NB4 (cell line): ENCODE results near the gene SIRT5.

Experiments
- DNase-seq: peaks from one replicate; pipeline ENCODE4 v3.0.0; 2010; ENCODE audit warnings: low read depth
- H3K4me3 ChIP-seq: one replicate; pipeline ENCODE4 v1.5.1; 2011; ENCODE audit warnings: mild to moderate bottlenecking, low read depth, low read length, moderate library complexity
- MYC ChIP-seq: IDR thresholded peaks from 2 replicates; pipeline ENCODE4 v1.6.1; 2011; ENCODE audit warnings: low read depth, low read length
- POLR2A ChIP-seq: IDR thresholded peaks from 2 replicates; pipeline ENCODE4 v1.6.1; 2011; ENCODE audit warnings: mild to moderate bottlenecking; ENCODE audit not compliant: insufficient read length; ENCODE audit errors: extremely low read depth
- TF ChIP-seq, protein P1 (sequence below): IDR thresholded peaks from 2 replicates; pipeline ENCODE4 v1.6.1; 2011; ENCODE audit warnings: low read depth, low read length
- TF ChIP-seq, protein P2 (sequence below): IDR thresholded peaks from one replicate; pipeline ENCODE4 v1.5.1; 2012; ENCODE audit warnings: low read depth, low read length

Gene SIRT5

DNA sequence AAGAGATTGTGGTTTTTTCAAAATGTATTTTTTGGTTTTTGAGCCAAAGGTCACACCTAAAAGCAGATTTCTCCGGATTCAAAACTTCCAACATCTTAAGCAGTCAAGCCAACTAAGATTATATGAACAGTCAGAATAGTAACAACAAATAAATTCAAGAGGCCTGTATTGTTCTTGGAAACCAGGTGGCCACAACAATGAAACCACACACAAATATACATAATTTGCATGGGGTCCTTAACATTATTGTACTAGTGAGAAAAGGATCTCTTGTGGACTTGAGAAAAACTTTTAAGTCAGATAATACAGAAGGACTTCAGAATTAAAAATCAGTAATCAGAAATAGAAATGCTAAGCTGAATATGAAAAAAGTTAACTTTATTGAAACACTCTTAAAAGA is 81.3 kb downstream of the SIRT5 start:
- H3K4me3 ChIP-seq = no peak overlapping the region
- no peak for TF ChIP-seq MYC
- TF ChIP-seq POLR2A = no peak
- TF ChIP-seq, protein P1, sequence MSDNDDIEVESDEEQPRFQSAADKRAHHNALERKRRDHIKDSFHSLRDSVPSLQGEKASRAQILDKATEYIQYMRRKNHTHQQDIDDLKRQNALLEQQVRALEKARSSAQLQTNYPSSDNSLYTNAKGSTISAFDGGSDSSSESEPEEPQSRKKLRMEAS = no peak
- TF ChIP-seq, protein P2, sequence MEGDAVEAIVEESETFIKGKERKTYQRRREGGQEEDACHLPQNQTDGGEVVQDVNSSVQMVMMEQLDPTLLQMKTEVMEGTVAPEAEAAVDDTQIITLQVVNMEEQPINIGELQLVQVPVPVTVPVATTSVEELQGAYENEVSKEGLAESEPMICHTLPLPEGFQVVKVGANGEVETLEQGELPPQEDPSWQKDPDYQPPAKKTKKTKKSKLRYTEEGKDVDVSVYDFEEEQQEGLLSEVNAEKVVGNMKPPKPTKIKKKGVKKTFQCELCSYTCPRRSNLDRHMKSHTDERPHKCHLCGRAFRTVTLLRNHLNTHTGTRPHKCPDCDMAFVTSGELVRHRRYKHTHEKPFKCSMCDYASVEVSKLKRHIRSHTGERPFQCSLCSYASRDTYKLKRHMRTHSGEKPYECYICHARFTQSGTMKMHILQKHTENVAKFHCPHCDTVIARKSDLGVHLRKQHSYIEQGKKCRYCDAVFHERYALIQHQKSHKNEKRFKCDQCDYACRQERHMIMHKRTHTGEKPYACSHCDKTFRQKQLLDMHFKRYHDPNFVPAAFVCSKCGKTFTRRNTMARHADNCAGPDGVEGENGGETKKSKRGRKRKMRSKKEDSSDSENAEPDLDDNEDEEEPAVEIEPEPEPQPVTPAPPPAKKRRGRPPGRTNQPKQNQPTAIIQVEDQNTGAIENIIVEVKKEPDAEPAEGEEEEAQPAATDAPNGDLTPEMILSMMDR = no peak
- no peak for DNase-seq

DNA sequence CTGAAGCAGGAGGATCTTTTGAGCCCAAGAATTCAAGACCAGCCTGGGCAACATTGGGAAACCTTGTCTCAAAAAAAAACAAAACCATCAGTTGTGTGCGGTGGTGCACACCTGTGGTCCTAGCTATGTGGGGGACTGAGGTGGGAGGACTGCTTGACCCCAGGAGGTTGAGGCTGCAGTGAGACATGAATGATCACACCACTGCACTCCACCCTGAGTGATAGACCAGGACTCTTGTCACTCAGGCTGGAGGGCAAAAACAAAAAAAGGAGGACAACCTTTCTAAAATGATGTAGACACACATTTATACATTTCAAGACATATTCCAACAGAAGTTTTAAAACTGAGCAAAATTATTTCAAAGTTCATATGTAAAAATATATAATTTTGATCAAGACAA is 85.9 kb downstream of the SIRT5 start:
- TF ChIP-seq MYC (no peak), POLR2A (no peak)
- TF ChIP-seq, protein P1 = no peak
- TF ChIP-seq, protein P2 = no peak
- DNase-seq = no peak
- H3K4me3 ChIP-seq = no peak overlapping the region

DNA sequence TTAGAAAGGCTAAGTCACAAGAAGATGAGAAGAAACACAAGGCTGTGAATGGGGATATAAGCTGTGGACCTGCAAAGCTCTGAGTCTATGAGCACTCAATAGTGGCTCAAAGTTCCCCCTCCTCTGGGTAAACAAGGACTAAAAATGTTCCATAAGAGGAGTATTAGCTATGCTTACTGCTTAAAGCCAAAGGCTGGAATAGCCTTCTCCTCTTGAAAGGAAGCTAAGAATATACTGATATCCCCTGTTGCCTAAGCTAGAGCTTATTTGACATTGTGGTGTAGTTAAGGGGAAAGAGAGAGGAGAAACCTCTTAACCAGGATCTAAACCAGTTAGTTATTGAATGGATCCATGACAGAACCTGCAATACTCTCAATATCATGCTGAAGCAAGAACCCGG is 86.5 kb downstream of the SIRT5 start:
- no peak for TF ChIP-seq POLR2A
- TF ChIP-seq, protein P2 = no peak
- TF ChIP-seq, protein P1 = no peak
- TF ChIP-seq MYC = no peak
- H3K4me3 ChIP-seq = no peak overlapping the region
- DNase-seq = no peak

DNA sequence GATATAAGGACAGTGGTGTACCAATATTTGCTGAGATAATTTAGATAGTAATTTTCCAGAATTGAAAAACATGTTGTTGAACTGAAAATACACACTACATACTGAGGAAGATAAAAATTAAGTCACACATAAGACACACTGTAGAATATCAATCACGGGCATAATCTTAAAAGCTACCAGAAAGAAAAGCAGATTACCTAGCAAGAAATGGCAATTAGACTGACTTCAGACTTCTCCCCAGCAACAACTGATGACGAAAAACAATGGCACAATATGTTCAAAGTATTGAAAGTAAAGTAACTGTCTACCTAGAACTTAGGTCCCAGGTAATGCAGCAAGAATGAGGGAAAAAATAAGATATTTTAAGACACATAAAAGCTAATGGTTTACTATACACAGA is 87.2 kb downstream of the SIRT5 start:
- no peak overlapping the region for H3K4me3 ChIP-seq
- DNase-seq = no peak
- TF ChIP-seq MYC (no peak), POLR2A (no peak)
- TF ChIP-seq, protein P2 = no peak
- TF ChIP-seq, protein P1 = no peak

DNA sequence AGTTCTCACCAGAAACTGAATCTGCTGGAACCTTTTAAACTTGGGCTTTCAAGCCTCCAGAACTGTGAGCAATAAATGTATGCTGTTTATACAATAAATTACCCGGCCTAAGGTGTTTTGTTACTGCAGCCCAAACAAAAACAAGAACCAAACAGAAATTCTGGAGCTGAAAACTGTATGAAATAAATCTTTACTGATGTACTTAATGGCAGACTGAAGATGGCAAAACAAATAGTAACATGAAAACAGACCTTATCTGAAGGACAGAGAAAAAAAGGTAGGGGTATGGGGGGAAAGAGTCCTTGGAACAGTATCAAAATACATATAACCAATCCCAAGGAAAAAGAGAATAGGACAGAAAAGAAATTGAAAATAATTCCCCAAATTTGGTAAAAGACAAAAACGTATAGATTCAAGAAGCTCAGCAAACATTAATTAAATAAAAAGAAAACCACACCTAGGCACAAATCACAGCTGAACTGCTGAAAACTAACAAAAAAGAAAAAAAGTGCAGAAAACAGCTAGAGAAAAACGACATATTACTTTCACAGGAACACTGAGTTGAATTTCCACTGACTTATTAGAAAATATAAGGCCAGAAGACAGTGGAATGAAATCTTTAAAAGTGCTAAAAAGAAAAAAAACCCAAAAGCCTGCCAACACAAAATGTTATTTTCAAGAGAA is 88.4 kb downstream of the SIRT5 start:
- no peak for DNase-seq
- no peak overlapping the region for H3K4me3 ChIP-seq
- TF ChIP-seq, protein P1 = no peak
- TF ChIP-seq POLR2A (no peak), MYC (no peak)
- TF ChIP-seq, protein P2 = no peak
